RWPE1 (cell line): ENCODE measurements around the gene PQBP1.

Experiments
- CTCF ChIA-PET: fragments of 350-600 bp; sonication (Branson Sonifier 250); formaldehyde crosslinking; extraction: SDS; loops from one replicate; lab custom pipeline; 2021; lab: Yijun Ruan, JAX
- POLR2A ChIA-PET: fragments of 400-600 bp; formaldehyde crosslinking; extraction: SDS; loops from one replicate; lab custom pipeline; 2020; ENCODE audit warnings: antibody characterized with exemption; ENCODE audit not compliant: low non-redundant PET; lab: Yijun Ruan, JAX
- DNase-seq: peaks from one replicate; pipeline ENCODE4 v3.0.0; 2012; ENCODE audit warnings: low spot score
- H3K27ac ChIP-seq: fragments of 450-650 bp; 2 replicates; pipeline ENCODE4 v1.5.1; 2017
- CTCF ChIP-seq: fragments of 450-650 bp; conservative IDR thresholded peaks from 2 replicates; pipeline ENCODE4 v1.5.1; 2017; ENCODE audit warnings: low read depth, mild to moderate bottlenecking

Gene PQBP1

GRCh38 chrX:48893556-48894348, 4.0 kb upstream of the PQBP1 start:
- POLR2A ChIA-PET, result no interaction called here
- CTCF ChIA-PET, result no interaction called here
- TF ChIP-seq CTCF, result no peak
- no peak overlapping the region for H3K27ac ChIP-seq
- DNase-seq, result no peak

- CTCF ChIA-PET, result no interaction called here
- TF ChIP-seq CTCF, result no peak
- DNase-seq, result no peak
- POLR2A ChIA-PET, result no interaction called here
- no peak overlapping the region for H3K27ac ChIP-seq
Observed at GRCh38 chrX:48894891-48895290, 2.8 kb upstream of the PQBP1 start.

GRCh38 chrX:48896611-48897011, 1.1 kb upstream of the PQBP1 start:
- TF ChIP-seq CTCF, result no peak
- H3K27ac ChIP-seq, result peak overlapping the region; percentile 91
- POLR2A ChIA-PET, result no interaction called here
- DNase-seq, result no peak
- CTCF ChIA-PET, result no interaction called here

GRCh38 chrX:48897157-48897624, 539 bp upstream of the PQBP1 start:
- H3K27ac ChIP-seq, result peak overlapping the region; percentile 91
- POLR2A ChIA-PET, result interaction anchor here (0.5 to 0.6 kb wide), 2 partner anchors 62 to 266 kb away, joined by 3 read pairs; no protein-coding TSS in a partner anchor
- DNase-seq, result peak; percentile 55
- no peak for TF ChIP-seq CTCF
- CTCF ChIA-PET, result no interaction called here

GRCh38 chrX:48899078-48899410, 1.3 kb downstream of the PQBP1 start:
- TF ChIP-seq CTCF, result no peak
- peak overlapping the region; percentile 91 for H3K27ac ChIP-seq
- ChIA-PET POLR2A (no interaction called here), CTCF (no interaction called here)
- no peak for DNase-seq

GRCh38 chrX:48901069-48901468, 3.3 kb downstream of the PQBP1 start:
- ChIA-PET CTCF (interaction anchor here (1.1 kb wide), 1 partner anchor 78 kb away, joined by 5 read pairs; no protein-coding TSS in a partner anchor), POLR2A (no interaction called here)
- TF ChIP-seq CTCF, result no peak
- no peak for DNase-seq
- H3K27ac ChIP-seq, result no peak overlapping the region
